HG03039 (cell line): ENCODE measurements around the gene CAMSAP1.
"Not testable (repeated sequence)": the region's sequence is repeated elsewhere in the genome, so short reads cannot be mapped to it uniquely, and the experiment has no call there.

Experiments
- ATAC-seq: cut with Tn5 transposase; IDR thresholded peaks from one replicate; pipeline ENCODE4 v1.9.1; 2021; ENCODE audit warnings: mild to moderate bottlenecking, moderate library complexity; ENCODE audit not compliant: unreplicated experiment

CAMSAP1 gene

GRCh38 chr9:135898634-135899407 lies 8.5 kb downstream of the CAMSAP1 start:
- ATAC-seq = no peak

GRCh38 chr9:135896626-135897025 lies 10.7 kb downstream of the CAMSAP1 start:
- ATAC-seq = no peak

- ATAC-seq = no peak
Measured at GRCh38 chr9:135896205-135896604, 11.1 kb downstream of the CAMSAP1 start.

GRCh38 chr9:135895202-135895848 lies 12.0 kb downstream of the CAMSAP1 start:
- no peak for ATAC-seq

- no peak for ATAC-seq
Measured at GRCh38 chr9:135893104-135893503, 14.2 kb downstream of the CAMSAP1 start.

- not testable (repeated sequence) for ATAC-seq
Measured at GRCh38 chr9:135892327-135892726, 15.0 kb downstream of the CAMSAP1 start.

GRCh38 chr9:135891027-135891631 lies 16.2 kb downstream of the CAMSAP1 start:
- ATAC-seq = no peak

GRCh38 chr9:135890190-135891026 lies 16.9 kb downstream of the CAMSAP1 start:
- no peak for ATAC-seq

GRCh38 chr9:135889564-135890189 lies 17.7 kb downstream of the CAMSAP1 start:
- ATAC-seq = no peak

GRCh38 chr9:135888766-135889394 lies 18.5 kb downstream of the CAMSAP1 start:
- no peak for ATAC-seq

GRCh38 chr9:135888126-135888765 lies 19.1 kb downstream of the CAMSAP1 start:
- no peak for ATAC-seq

- no peak for ATAC-seq
Measured at GRCh38 chr9:135887585-135888050, 19.7 kb downstream of the CAMSAP1 start.

- ATAC-seq = no peak
Measured at GRCh38 chr9:135887021-135887507, 20.3 kb downstream of the CAMSAP1 start.

- no peak for ATAC-seq
Measured at GRCh38 chr9:135886147-135886981, 21.0 kb downstream of the CAMSAP1 start.

- ATAC-seq = no peak
Measured at GRCh38 chr9:135885100-135885853, 22.1 kb downstream of the CAMSAP1 start.

GRCh38 chr9:135884328-135885035 lies 22.9 kb downstream of the CAMSAP1 start:
- no peak for ATAC-seq

- ATAC-seq = no peak
Measured at GRCh38 chr9:135883410-135884089, 23.8 kb downstream of the CAMSAP1 start.
